Measurements from ENCODE around the gene DTNA.

DTNA gene

GRCh38 chr18:34773961-34774766 is 64.1 kb downstream of the DTNA start:
- no peak for TF ChIP-seq GATA2 (IDR thresholded peaks at IDR 0.05; ENCODE audit: low read depth, low read length)
- TF ChIP-seq GATA3 (IDR thresholded peaks at IDR 0.05; ENCODE audit: low read depth, low read length) = no peak

- TF ChIP-seq GATA3 (IDR thresholded peaks at IDR 0.05; ENCODE audit: low read depth, low read length) (no peak), GATA2 (IDR thresholded peaks at IDR 0.05; ENCODE audit: low read depth, low read length) (no peak)
Measured at GRCh38 chr18:34775461-34775860, 65.4 kb downstream of the DTNA start.

GRCh38 chr18:34779112-34779511 is 69.0 kb downstream of the DTNA start:
- TF ChIP-seq GATA3 (IDR thresholded peaks at IDR 0.05; ENCODE audit: low read depth, low read length) (no peak), GATA2 (IDR thresholded peaks at IDR 0.05; ENCODE audit: low read depth, low read length) (no peak)

- TF ChIP-seq GATA2 (IDR thresholded peaks at IDR 0.05; ENCODE audit: low read depth, low read length) (no peak), GATA3 (IDR thresholded peaks at IDR 0.05; ENCODE audit: low read depth, low read length) (no peak)
Measured at GRCh38 chr18:34780856-34781255, 70.8 kb downstream of the DTNA start.

GRCh38 chr18:34783501-34783900 is 73.4 kb downstream of the DTNA start:
- TF ChIP-seq GATA2 (IDR thresholded peaks at IDR 0.05; ENCODE audit: low read depth, low read length) = no peak
- no peak for TF ChIP-seq GATA3 (IDR thresholded peaks at IDR 0.05; ENCODE audit: low read depth, low read length)

GRCh38 chr18:34786162-34786741 is 76.2 kb downstream of the DTNA start:
- TF ChIP-seq GATA2 (IDR thresholded peaks at IDR 0.05; ENCODE audit: low read depth, low read length) = no peak
- no peak for TF ChIP-seq GATA3 (IDR thresholded peaks at IDR 0.05; ENCODE audit: low read depth, low read length)

GRCh38 chr18:34787931-34788532 is 77.9 kb downstream of the DTNA start:
- TF ChIP-seq GATA2 (IDR thresholded peaks at IDR 0.05; ENCODE audit: low read depth, low read length) = no peak
- TF ChIP-seq GATA3 (IDR thresholded peaks at IDR 0.05; ENCODE audit: low read depth, low read length) = no peak

GRCh38 chr18:34789768-34790344 is 79.8 kb downstream of the DTNA start:
- no peak for TF ChIP-seq GATA3 (IDR thresholded peaks at IDR 0.05; ENCODE audit: low read depth, low read length)
- no peak for TF ChIP-seq GATA2 (IDR thresholded peaks at IDR 0.05; ENCODE audit: low read depth, low read length)

- no peak for TF ChIP-seq GATA2 (IDR thresholded peaks at IDR 0.05; ENCODE audit: low read depth, low read length)
- TF ChIP-seq GATA3 (IDR thresholded peaks at IDR 0.05; ENCODE audit: low read depth, low read length) = no peak
Measured at GRCh38 chr18:34794348-34794747, 84.2 kb downstream of the DTNA start.

GRCh38 chr18:34795070-34795732 is 85.1 kb downstream of the DTNA start:
- no peak for TF ChIP-seq GATA3 (IDR thresholded peaks at IDR 0.05; ENCODE audit: low read depth, low read length)
- TF ChIP-seq GATA2 (IDR thresholded peaks at IDR 0.05; ENCODE audit: low read depth, low read length) = no peak

GRCh38 chr18:34796035-34796657 is 86.0 kb downstream of the DTNA start:
- TF ChIP-seq GATA3 (IDR thresholded peaks at IDR 0.05; ENCODE audit: low read depth, low read length) = no peak
- TF ChIP-seq GATA2 (IDR thresholded peaks at IDR 0.05; ENCODE audit: low read depth, low read length) = no peak

- TF ChIP-seq GATA3 (IDR thresholded peaks at IDR 0.05; ENCODE audit: low read depth, low read length) (no peak), GATA2 (IDR thresholded peaks at IDR 0.05; ENCODE audit: low read depth, low read length) (no peak)
Measured at GRCh38 chr18:34799291-34799690, 89.2 kb downstream of the DTNA start.

- no peak for TF ChIP-seq GATA3 (IDR thresholded peaks at IDR 0.05; ENCODE audit: low read depth, low read length)
- TF ChIP-seq GATA2 (IDR thresholded peaks at IDR 0.05; ENCODE audit: low read depth, low read length) = no peak
Measured at GRCh38 chr18:34800381-34800780, 90.3 kb downstream of the DTNA start.

GRCh38 chr18:34801774-34802173 is 91.7 kb downstream of the DTNA start:
- TF ChIP-seq GATA3 (IDR thresholded peaks at IDR 0.05; ENCODE audit: low read depth, low read length) (no peak), GATA2 (IDR thresholded peaks at IDR 0.05; ENCODE audit: low read depth, low read length) (no peak)

Data from SH-SY5Y (cell line).